ENCODE measurements around the gene VPS37C.

GRCh38 chr11:61117168-61117520 is 44.1 kb downstream of the VPS37C start:
- no peak for TF ChIP-seq BCL3 (IDR thresholded peaks at IDR 0.05)
- no peak for TF ChIP-seq CTCF (IDR thresholded peaks at IDR 0.05)
- no peak for TF ChIP-seq JUN (IDR thresholded peaks at IDR 0.05)
- TF ChIP-seq SMC3 (IDR thresholded peaks at IDR 0.05), result no peak
- TF ChIP-seq USF2 (IDR thresholded peaks at IDR 0.05), result no peak
- TF ChIP-seq JUNB (IDR thresholded peaks at IDR 0.05), result no peak
- no peak for TF ChIP-seq REST (IDR thresholded peaks at IDR 0.05)
- TF ChIP-seq MAFK (IDR thresholded peaks at IDR 0.05; ENCODE audit: partially characterized antibody), result no peak
- no peak for TF ChIP-seq EHMT2 (IDR thresholded peaks at IDR 0.05; ENCODE audit: low read depth)
- no peak for TF ChIP-seq POLR2A (IDR thresholded peaks at IDR 0.05; ENCODE audit: low read length)
- TF ChIP-seq CBX8 (IDR thresholded peaks at IDR 0.05), result no peak
- TF ChIP-seq ZNF302 (CRISPR knock-in tag; IDR thresholded peaks at IDR 0.05), result no peak
